ENCODE results near the gene FAM177B.
"Not testable (repeated sequence)": the region's sequence is repeated elsewhere in the genome, so short reads cannot be mapped to it uniquely, and the experiment has no call there.

Gene FAM177B

GRCh38 chr1:222739465-222739864 lies 2.5 kb downstream of the FAM177B start:
- DNase-seq (ENCODE audit: insufficient read length, low spot score), result no peak

GRCh38 chr1:222739929-222740328 lies 2.9 kb downstream of the FAM177B start:
- DNase-seq (ENCODE audit: insufficient read length, low spot score), result no peak

More at GRCh38 chr1:222739465-222739864, 2.5 kb downstream of the FAM177B start:
- no peak for FAIRE-seq

GRCh38 chr1:222741630-222742457 lies 4.8 kb downstream of the FAM177B start:
- FAIRE-seq; DNase-seq (ENCODE audit: insufficient read length, low spot score): not testable (repeated sequence)

More at GRCh38 chr1:222739929-222740328, 2.9 kb downstream of the FAM177B start:
- no peak for FAIRE-seq

- FAIRE-seq (no peak), DNase-seq (ENCODE audit: insufficient read length, low spot score) (no peak)
Observed at GRCh38 chr1:222749927-222750326, 12.9 kb downstream of the FAM177B start.

- DNase-seq (ENCODE audit: insufficient read length, low spot score) (no peak), FAIRE-seq (no peak)
Observed at GRCh38 chr1:222750651-222751050, 13.6 kb downstream of the FAM177B start.

DNA sequence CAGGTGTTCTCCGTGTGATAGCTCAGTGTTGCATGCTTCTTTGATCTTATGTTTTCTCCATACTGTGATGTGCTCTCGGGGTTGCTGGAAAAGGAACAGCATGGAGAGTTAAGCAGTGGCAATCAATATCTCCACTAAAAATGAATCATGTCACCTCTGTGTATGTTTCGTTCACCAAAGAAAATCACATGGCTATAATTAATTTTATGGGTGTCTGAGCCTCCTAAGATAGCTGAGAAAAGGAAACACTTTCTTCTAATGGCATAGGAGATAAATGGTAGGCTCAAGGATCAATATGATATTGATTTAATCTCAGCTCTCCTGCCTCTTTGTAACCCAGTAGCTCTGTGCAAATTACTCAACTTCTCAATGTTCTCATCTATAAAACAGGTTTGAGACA lies 14.3 kb downstream of the FAM177B start:
- no peak for FAIRE-seq
- no peak for DNase-seq (ENCODE audit: insufficient read length, low spot score)

- DNase-seq (ENCODE audit: insufficient read length, low spot score) (peak; percentile 38), FAIRE-seq (no peak)
Observed at GRCh38 chr1:222754366-222755139, 17.6 kb downstream of the FAM177B start.

- no peak for DNase-seq (ENCODE audit: insufficient read length, low spot score)
- FAIRE-seq, result no peak
Observed at GRCh38 chr1:222757646-222758268, 20.8 kb downstream of the FAM177B start.

DNA sequence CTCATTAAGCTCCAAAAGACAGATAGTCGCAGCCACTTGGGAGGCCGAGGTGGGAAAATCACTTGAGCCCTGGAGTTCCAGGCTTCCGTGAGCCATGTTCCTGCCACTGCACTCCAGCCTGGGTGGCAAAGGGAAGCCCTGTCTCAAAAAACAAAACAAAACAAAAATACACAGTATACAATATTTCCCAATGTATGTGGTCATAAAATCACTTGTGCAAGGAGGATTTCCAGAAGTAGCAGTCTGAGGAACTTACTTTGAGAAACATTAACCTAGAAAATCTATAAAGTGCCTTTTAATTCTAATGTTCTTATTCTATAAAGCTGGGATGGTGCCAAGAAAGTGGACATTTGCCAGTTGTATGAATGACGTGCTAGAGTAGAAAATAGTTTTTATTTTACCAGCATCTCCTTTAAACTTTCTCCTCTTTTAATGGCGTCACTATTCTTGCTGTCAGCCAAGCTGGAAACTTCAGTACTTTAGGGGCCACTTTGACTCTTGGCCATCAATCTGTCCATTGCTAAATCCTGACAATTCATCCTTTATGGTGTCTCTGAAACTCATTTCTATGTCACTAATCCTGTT lies 22.5 kb downstream of the FAM177B start:
- no peak for FAIRE-seq
- no peak for DNase-seq (ENCODE audit: insufficient read length, low spot score)

DNA sequence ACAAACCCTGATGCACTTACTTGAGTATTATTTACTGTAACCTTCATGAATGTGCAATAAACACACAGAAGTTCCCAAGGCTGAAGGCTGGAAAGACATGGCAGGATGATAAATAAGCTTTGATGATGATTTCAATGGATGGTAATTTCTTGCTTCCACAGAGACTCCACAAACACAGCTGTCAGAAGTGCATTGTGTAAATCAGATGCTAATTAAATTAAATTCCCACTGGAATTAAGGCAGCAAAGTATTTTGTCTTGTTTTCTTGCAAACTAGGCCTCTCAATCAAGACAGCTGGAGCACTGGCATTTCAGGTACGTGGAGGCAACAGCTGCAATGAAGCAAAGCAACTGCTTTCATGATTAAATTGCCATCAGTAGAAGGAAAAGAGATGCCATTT lies 24.1 kb downstream of the FAM177B start:
- DNase-seq (ENCODE audit: insufficient read length, low spot score), result no peak
- no peak for FAIRE-seq

DNA sequence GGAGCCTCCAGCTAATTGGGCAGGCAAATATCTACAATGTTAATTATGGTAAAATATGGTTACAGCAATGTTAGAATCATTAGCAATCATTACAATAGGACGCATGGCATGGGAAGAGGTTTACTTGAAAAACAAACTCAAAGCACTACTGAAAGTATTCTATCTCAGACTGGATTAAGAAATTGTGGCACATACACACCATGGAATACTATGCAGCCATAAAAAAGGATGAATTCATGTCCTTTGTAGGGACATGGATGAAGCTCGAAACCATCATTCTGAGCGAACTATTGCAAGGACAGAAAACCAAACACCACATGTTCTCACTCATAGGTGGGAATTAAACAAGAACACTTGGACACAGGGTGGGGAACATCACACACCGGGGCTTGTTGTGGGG lies 25.2 kb downstream of the FAM177B start:
- not testable (repeated sequence) for FAIRE-seq; DNase-seq (ENCODE audit: insufficient read length, low spot score)

GRCh38 chr1:222767152-222767571 lies 30.2 kb downstream of the FAM177B start:
- FAIRE-seq (no peak), DNase-seq (ENCODE audit: insufficient read length, low spot score) (no peak)

- FAIRE-seq (no peak), DNase-seq (ENCODE audit: insufficient read length, low spot score) (no peak)
Observed at GRCh38 chr1:222768592-222768991, 31.6 kb downstream of the FAM177B start.

- DNase-seq (ENCODE audit: insufficient read length, low spot score), result no peak
- FAIRE-seq, result no peak
Observed at GRCh38 chr1:222769181-222769580, 32.2 kb downstream of the FAM177B start.

DNA sequence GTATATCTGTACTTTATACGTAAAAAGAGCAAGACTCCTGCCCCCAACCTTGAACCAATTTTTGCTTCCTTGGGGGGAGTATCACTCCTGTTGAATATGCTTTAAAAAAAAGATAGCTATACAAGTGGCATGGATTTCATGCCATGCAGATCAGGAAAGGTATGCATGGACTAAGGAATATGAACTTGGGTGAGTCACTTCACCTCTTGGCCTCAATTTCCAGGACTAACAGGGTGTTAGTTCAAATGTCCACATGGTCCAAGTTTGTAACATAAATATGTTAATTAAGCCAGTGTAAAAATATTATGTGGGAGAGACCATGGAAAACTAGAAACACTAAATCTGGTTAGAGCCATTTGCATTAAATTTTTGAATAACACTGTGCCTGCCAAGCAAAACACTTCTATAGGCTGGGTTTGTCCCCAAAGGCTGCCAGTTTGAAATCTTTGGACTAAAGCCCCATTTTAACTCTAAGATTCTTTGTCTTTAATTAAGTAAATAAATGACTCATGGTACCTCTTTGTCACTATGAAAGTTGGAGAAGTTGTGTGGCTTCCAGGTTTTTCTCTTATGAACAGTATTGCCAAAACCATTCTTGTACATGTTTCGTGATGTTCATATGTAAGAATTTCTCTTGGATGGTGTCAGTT lies 33.1 kb downstream of the FAM177B start:
- no peak for DNase-seq (ENCODE audit: insufficient read length, low spot score)
- no peak for FAIRE-seq

DNA sequence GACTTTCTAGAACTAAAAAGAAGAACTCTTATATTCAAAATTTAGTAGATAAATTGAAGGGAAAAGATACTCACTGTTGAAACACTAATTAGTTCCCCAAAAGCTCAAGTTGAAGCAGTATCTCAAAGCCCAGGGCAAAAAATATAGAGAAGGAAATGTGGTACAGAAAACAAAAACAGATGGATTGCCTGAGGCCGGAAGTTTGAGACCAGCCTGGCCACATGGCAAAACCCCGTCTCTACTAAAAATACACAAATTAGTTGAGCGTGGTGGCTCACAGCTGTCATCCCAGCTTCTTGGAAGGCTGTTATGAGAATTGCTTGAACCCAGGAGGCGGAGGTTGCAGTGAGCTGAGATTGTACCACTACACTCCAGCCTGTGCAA lies 36.0 kb downstream of the FAM177B start:
- DNase-seq (ENCODE audit: insufficient read length, low spot score), result no peak
- no peak for FAIRE-seq

DNA sequence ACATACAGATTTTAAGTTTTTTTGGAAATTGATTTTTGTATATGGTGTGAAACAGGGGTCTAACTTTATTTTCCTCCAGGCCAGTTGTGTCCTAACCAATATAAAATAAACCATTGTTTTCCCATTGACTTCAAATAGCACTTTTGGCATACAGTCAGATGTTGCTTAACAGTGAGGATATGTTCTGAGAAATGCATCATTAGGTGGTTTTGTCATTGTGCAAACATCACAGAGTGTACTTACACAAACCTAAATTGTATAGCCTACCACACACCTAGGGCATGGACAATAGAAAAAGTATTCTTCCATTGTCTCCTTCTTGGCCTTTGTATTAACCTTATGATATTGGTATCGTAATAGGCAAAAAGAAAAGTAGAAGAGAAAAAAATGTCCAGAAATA lies 40.5 kb downstream of the FAM177B start:
- FAIRE-seq (no peak), DNase-seq (ENCODE audit: insufficient read length, low spot score) (no peak)

- DNase-seq (ENCODE audit: insufficient read length, low spot score), result no peak
Observed at GRCh38 chr1:222777977-222778376, 41.0 kb downstream of the FAM177B start.

DNA sequence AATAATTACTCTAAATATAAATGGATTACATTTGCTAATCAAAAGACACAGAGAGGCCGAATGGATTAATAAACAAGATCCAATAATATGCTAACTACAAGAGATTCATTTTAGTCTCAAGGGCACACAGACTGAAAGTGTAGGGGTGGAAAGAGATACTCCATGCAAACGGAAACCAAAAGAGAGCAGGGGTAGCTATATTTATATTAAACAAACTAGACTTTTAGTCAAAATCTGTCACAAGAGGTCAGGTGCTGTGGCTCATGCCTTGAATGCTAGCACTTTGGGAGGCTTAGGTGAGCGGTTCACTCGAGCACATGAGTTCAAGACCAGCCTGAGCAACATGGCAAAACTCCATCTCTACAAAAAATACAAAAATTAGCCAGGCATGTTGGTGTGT lies 44.2 kb downstream of the FAM177B start:
- FAIRE-seq (no peak), DNase-seq (ENCODE audit: insufficient read length, low spot score) (no peak)

More at GRCh38 chr1:222777977-222778376, 41.0 kb downstream of the FAM177B start:
- no peak for FAIRE-seq

- DNase-seq (ENCODE audit: insufficient read length, low spot score), result no peak
- FAIRE-seq, result no peak
Observed at GRCh38 chr1:222783051-222783450, 46.0 kb downstream of the FAM177B start.
